Muscle of leg (tissue), 11 donors: Measurements from ENCODE around the gene HAPLN2. TPM values are rescaled to one million over a fixed set of nuclear protein-coding genes. Genes with fewer than 3 reads are reported as not detected.
A peak's percentile ranks its signal among the peaks of the same experiment; 100 is the strongest.

Experiments
- DNase-seq: peaks from one replicate; pipeline ENCODE4 v3.0.0; 2013
- H3K27ac ChIP-seq: one replicate; pipeline ENCODE4 v1.5.1; 2013; ENCODE audit warnings: mild to moderate bottlenecking, low read length, control low read depth
- H3K27me3 ChIP-seq: one replicate; pipeline ENCODE4 v1.6.1; 2013; ENCODE audit warnings: low read length; ENCODE audit not compliant: control insufficient read depth, insufficient read depth
- H3K36me3 ChIP-seq: one replicate; pipeline ENCODE4 v1.6.1; 2013; ENCODE audit warnings: low read length; ENCODE audit not compliant: control insufficient read depth, insufficient read depth
- H3K4me1 ChIP-seq: one replicate; pipeline ENCODE4 v1.6.1; 2013; ENCODE audit warnings: low read length; ENCODE audit not compliant: control insufficient read depth, insufficient read depth
- H3K4me3 ChIP-seq: one replicate; pipeline ENCODE4 v1.5.1; 2013; ENCODE audit warnings: low read length, control low read depth
- H3K9me3 ChIP-seq: replicated peaks from 2 replicates; pipeline ENCODE4 v1.6.1; 2013; ENCODE audit warnings: low read depth, low read length; ENCODE audit not compliant: control insufficient read depth
- WGBS: methylation state at CpG from one replicate; pipeline ENCODE4 v1.1.5; 2013; ENCODE audit warnings: missing lambda C conversion rate; ENCODE audit not compliant: insufficient coverage; 5-methylcytosine and 5-hydroxymethylcytosine counted together
- polyA plus RNA-seq, 8 donors: library from polyadenylated mRNA; unstranded; fragments of 120-200 nt; gene quantifications; one replicate each; pipeline versions ENCODE4 v1.2.1 to v1.2.3, GENCODE V29; 2013; ENCODE audit warnings: inconsistent platforms in 1 of 8, low replicate concordance in 1 of 8; ENCODE audit not compliant: insufficient read length in 8 of 8, insufficient read depth in 1 of 8
- total RNA-seq: library from RNA; stranded (reverse); fragments of 120-200 nt; gene quantifications from one replicate; pipeline ENCODE4 v1.2.4, GENCODE V29; 2013

Gene HAPLN2
- total and polyA plus RNA-seq, 9 donors, result 0.11 to 0.75 (median 0.43) TPM

- peaks cover 30% of the 10 kb centered on the region for H3K4me1 ChIP-seq
- no peak for DNase-seq
- H3K27me3 ChIP-seq, result peaks cover 99% of the 10 kb centered on the region
- WGBS, result 57% methylated on average over 7 of the region's 7 CpGs
- no peaks in the 10 kb centered on the region for H3K9me3 ChIP-seq
- H3K4me3 ChIP-seq, result no peak overlapping the region
- no peak overlapping the region for H3K27ac ChIP-seq
- no peaks in the 10 kb centered on the region for H3K36me3 ChIP-seq
These were observed 24.5 kb downstream of the HAPLN2 start for GRCh38 chr1:156643778-156644092.

- H3K4me3 ChIP-seq, result no peak overlapping the region
- peaks cover 26% of the 10 kb centered on the region for H3K4me1 ChIP-seq
- no peaks in the 10 kb centered on the region for H3K36me3 ChIP-seq
- 83% methylated on average over 1 of the region's 3 CpGs for WGBS
- H3K9me3 ChIP-seq, result no peaks in the 10 kb centered on the region
- H3K27ac ChIP-seq, result no peak overlapping the region
- peaks cover 98% of the 10 kb centered on the region for H3K27me3 ChIP-seq
- DNase-seq, result no peak
These were observed 24.9 kb downstream of the HAPLN2 start for GRCh38 chr1:156644146-156644545.

- H3K9me3 ChIP-seq, result no peaks in the 10 kb centered on the region
- WGBS, result 40% methylated on average over 1 of the region's 1 CpG
- no peak overlapping the region for H3K27ac ChIP-seq
- H3K4me3 ChIP-seq, result no peak overlapping the region
- H3K4me1 ChIP-seq, result peaks cover 21% of the 10 kb centered on the region
- H3K27me3 ChIP-seq, result peaks cover 98% of the 10 kb centered on the region
- DNase-seq, result no peak
- H3K36me3 ChIP-seq, result no peaks in the 10 kb centered on the region
These were observed 25.4 kb downstream of the HAPLN2 start for GRCh38 chr1:156644640-156645039.

- WGBS, result 19% methylated on average over 2 of the region's 3 CpGs
- peaks cover 95% of the 10 kb centered on the region for H3K27me3 ChIP-seq
These were observed 25.8 kb downstream of the HAPLN2 start for GRCh38 chr1:156645056-156645455.

GRCh38 chr1:156645666-156646065, 26.5 kb downstream of the HAPLN2 start:
- no peak overlapping the region for H3K4me3 ChIP-seq
- WGBS, result 100% methylated on average over 1 of the region's 1 CpG
- H3K27ac ChIP-seq, result no peak overlapping the region
- no peaks in the 10 kb centered on the region for H3K9me3 ChIP-seq
- no peak for DNase-seq
- H3K27me3 ChIP-seq, result peaks cover 92% of the 10 kb centered on the region
- H3K36me3 ChIP-seq, result no peaks in the 10 kb centered on the region
- H3K4me1 ChIP-seq, result peaks cover 17% of the 10 kb centered on the region

More at GRCh38 chr1:156645056-156645455, 25.8 kb downstream of the HAPLN2 start:
- Histone ChIP-seq H3K27ac (no peak overlapping the region), H3K9me3 (no peaks in the 10 kb centered on the region), H3K4me3 (no peak overlapping the region), H3K36me3 (no peaks in the 10 kb centered on the region), H3K4me1 (peaks cover 17% of the 10 kb centered on the region)
- DNase-seq, result no peak

GRCh38 chr1:156646738-156647211, 27.6 kb downstream of the HAPLN2 start:
- H3K36me3 ChIP-seq, result no peaks in the 10 kb centered on the region
- H3K27ac ChIP-seq, result no peak overlapping the region
- DNase-seq, result no peak
- peaks cover 91% of the 10 kb centered on the region for H3K27me3 ChIP-seq
- H3K4me1 ChIP-seq, result peaks cover 7% of the 10 kb centered on the region
- H3K4me3 ChIP-seq, result no peak overlapping the region
- 4% methylated on average over 51 of the region's 51 CpGs for WGBS
- H3K9me3 ChIP-seq, result no peaks in the 10 kb centered on the region

- WGBS, result 70% methylated on average over 7 of the region's 10 CpGs
- Histone ChIP-seq H3K27ac (no peak overlapping the region), H3K4me1 (peaks cover 3% of the 10 kb centered on the region), H3K9me3 (no peaks in the 10 kb centered on the region), H3K4me3 (no peak overlapping the region), H3K36me3 (no peaks in the 10 kb centered on the region), H3K27me3 (peaks cover 87% of the 10 kb centered on the region)
- no peak for DNase-seq
These were observed 28.1 kb downstream of the HAPLN2 start for GRCh38 chr1:156647351-156647750.

GRCh38 chr1:156648496-156648895, 29.3 kb downstream of the HAPLN2 start:
- WGBS, result 81% methylated on average over 9 of the region's 10 CpGs

GRCh38 chr1:156648951-156649350, 29.7 kb downstream of the HAPLN2 start:
- no peak for DNase-seq
- H3K4me3 ChIP-seq, result no peak overlapping the region
- no peaks in the 10 kb centered on the region for H3K4me1 ChIP-seq
- H3K36me3 ChIP-seq, result no peaks in the 10 kb centered on the region
- peaks cover 82% of the 10 kb centered on the region for H3K27me3 ChIP-seq
- H3K9me3 ChIP-seq, result no peaks in the 10 kb centered on the region
- WGBS, result 17% methylated on average over 1 of the region's 2 CpGs
- H3K27ac ChIP-seq, result no peak overlapping the region

More at GRCh38 chr1:156648496-156648895, 29.3 kb downstream of the HAPLN2 start:
- Histone ChIP-seq H3K9me3 (no peaks in the 10 kb centered on the region), H3K27ac (no peak overlapping the region), H3K36me3 (no peaks in the 10 kb centered on the region), H3K27me3 (peaks cover 84% of the 10 kb centered on the region), H3K4me3 (no peak overlapping the region), H3K4me1 (no peaks in the 10 kb centered on the region)
- no peak for DNase-seq

- Histone ChIP-seq H3K9me3 (no peaks in the 10 kb centered on the region), H3K27ac (no peak overlapping the region), H3K27me3 (peaks cover 82% of the 10 kb centered on the region), H3K36me3 (no peaks in the 10 kb centered on the region), H3K4me1 (peaks cover 9% of the 10 kb centered on the region), H3K4me3 (no peak overlapping the region)
- peak; percentile 74 for DNase-seq
- 46% methylated on average over 15 of the region's 16 CpGs for WGBS
These were observed 33.1 kb downstream of the HAPLN2 start for GRCh38 chr1:156652131-156652991.
